Measurements from ENCODE around the gene PAQR7. TPM values are rescaled to one million over a fixed set of nuclear protein-coding genes. Genes with fewer than 3 reads are reported as not detected.

The PAQR7 gene
- total RNA-seq, 1 donor from 2014 or later = 9.4 TPM

DNA sequence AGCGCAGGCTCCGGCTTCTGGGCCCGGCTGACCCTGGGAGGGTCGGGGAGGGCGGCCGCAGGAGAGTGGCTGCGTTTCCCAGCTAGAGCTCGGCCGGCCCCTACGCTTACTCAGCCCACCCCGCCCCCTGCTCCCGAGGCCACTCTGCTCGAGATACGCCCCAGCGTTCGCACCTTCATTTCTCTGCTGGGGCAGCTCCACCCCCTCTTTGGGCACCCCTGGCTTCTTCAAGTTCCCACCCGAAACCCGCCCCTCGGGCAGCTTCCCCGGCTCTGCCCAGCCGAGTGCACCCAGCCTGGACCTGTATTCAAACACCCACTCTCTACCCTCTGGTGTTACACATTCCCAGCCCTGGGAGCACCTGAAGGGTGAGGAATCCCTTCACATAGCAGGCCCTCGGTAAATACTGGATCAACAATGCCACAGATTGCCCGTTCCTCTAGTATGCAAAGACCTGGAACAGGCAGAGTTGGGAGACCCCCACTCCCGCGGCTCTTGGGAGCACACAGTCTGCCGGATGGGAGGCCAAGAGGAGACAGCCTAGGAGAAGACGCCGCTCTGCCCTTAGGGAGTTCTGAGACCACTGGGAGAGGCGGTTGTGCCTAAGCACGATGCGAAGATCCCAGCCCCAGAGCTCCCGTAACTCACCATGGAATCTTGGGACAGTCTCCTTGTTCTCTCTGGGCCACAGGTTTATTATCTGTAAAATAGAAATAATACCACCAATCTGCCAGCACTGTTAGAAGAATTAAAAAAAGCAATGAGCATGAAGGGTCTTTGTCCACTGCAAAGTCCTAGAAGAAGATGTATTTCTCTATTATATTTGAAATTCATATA lies 566 bp upstream of the PAQR7 start:
- TF ChIP-seq, protein P1, sequence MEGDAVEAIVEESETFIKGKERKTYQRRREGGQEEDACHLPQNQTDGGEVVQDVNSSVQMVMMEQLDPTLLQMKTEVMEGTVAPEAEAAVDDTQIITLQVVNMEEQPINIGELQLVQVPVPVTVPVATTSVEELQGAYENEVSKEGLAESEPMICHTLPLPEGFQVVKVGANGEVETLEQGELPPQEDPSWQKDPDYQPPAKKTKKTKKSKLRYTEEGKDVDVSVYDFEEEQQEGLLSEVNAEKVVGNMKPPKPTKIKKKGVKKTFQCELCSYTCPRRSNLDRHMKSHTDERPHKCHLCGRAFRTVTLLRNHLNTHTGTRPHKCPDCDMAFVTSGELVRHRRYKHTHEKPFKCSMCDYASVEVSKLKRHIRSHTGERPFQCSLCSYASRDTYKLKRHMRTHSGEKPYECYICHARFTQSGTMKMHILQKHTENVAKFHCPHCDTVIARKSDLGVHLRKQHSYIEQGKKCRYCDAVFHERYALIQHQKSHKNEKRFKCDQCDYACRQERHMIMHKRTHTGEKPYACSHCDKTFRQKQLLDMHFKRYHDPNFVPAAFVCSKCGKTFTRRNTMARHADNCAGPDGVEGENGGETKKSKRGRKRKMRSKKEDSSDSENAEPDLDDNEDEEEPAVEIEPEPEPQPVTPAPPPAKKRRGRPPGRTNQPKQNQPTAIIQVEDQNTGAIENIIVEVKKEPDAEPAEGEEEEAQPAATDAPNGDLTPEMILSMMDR (conservative IDR thresholded peaks at IDR 0.05; ENCODE audit: low read depth, low read length) = no peak
- no peak for DNase-seq (ENCODE audit: low read depth)
- H3K4me3 ChIP-seq (ENCODE audit: low read depth, low read length) = peak overlapping the region; percentile 71

DNA sequence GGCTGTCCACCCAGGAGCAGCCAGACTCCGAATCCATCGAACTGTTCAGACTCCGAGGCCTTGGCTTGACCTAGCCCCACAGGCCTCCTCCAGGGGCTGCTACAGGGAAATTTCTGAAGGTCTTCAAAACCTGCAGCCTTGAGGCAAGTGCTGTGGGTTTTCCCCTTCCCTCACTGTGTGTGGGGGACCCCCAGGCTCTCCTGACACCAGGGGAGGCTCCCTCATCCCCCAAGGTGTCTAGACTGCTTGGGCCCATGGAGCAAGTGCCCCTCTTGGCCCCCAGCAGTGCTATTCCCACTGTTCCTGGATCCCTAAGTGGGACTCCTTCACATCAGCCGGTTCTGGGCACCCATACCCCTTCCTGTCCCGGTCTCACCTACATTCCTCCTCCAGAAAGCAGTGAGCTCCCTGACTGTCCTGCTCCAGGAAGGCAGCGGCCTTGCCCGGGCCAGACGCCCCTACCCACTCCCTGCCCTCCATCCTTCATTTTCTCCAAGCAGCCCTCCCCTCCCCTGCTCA lies 814 bp downstream of the PAQR7 start:
- no peak for DNase-seq (ENCODE audit: low read depth)
- H3K4me3 ChIP-seq (ENCODE audit: low read depth, low read length) = peak overlapping the region; percentile 71
- TF ChIP-seq, protein P1 (conservative IDR thresholded peaks at IDR 0.05; ENCODE audit: low read depth, low read length) = no peak

DNA sequence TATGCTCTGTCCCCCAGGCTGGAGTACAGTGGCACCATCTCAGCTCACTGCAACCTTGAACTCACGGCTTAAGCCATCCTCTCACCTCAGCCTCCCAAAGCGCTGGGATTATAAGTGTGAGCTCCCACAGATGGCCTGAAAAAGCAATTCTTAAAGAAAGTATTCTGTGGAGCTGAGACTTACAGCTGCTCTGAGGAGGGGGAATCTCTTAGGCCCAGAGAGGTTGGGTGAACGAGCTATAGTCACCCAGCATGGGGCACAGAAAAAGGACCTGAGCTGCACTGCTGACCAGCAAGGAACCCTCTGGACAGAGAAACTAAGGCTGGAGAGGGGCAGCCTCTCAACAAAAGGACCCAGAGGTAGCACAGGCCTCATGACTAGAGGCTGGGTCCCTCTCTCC lies 1.3 kb downstream of the PAQR7 start:
- TF ChIP-seq, protein P1 (conservative IDR thresholded peaks at IDR 0.05; ENCODE audit: low read depth, low read length) = no peak
- no peak for DNase-seq (ENCODE audit: low read depth)
- peak overlapping the region; percentile 71 for H3K4me3 ChIP-seq (ENCODE audit: low read depth, low read length)

DNA sequence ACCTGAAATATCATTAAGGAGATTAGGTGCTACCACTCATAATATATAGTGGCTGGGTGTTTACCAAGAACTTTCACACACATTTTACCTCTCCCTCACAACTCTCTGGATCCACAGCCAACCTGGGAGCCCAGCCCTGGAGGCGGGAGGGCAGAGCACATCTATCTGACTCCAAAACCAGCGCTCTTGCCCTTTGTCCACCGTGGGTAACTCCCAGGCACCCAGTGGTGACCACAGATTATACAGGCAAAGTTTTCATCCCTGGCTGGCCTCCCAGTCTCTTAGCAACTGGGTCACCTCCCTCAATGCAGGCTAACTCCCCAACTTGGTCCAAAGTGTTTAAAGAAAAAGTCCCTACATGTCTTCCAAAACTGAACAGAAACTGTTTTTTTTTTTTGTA lies 2.4 kb downstream of the PAQR7 start:
- no peak overlapping the region for H3K4me3 ChIP-seq (ENCODE audit: low read depth, low read length)
- no peak for DNase-seq (ENCODE audit: low read depth)
- TF ChIP-seq, protein P1 (conservative IDR thresholded peaks at IDR 0.05; ENCODE audit: low read depth, low read length) = no peak

DNA sequence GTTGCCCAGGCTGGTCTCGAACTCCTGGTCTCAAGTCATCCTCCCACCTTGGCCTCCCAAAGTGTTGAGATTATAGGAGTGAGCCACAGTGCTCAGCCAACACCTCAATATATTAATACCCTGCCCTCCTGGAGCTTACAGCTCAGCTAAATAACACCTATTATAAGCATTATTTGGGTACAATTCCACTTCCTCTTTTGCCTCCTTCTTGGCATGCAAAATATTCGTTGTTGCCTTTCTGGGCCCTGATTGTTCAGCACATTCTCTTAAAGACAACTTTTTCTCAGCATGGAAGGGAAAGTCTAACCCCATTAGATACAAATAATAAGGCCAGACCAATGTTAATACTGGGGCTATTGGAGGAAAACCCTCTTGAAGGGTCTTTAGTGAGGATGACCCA lies 2.8 kb downstream of the PAQR7 start:
- TF ChIP-seq, protein P1 (conservative IDR thresholded peaks at IDR 0.05; ENCODE audit: low read depth, low read length) = no peak
- no peak overlapping the region for H3K4me3 ChIP-seq (ENCODE audit: low read depth, low read length)
- DNase-seq (ENCODE audit: low read depth) = no peak

DNA sequence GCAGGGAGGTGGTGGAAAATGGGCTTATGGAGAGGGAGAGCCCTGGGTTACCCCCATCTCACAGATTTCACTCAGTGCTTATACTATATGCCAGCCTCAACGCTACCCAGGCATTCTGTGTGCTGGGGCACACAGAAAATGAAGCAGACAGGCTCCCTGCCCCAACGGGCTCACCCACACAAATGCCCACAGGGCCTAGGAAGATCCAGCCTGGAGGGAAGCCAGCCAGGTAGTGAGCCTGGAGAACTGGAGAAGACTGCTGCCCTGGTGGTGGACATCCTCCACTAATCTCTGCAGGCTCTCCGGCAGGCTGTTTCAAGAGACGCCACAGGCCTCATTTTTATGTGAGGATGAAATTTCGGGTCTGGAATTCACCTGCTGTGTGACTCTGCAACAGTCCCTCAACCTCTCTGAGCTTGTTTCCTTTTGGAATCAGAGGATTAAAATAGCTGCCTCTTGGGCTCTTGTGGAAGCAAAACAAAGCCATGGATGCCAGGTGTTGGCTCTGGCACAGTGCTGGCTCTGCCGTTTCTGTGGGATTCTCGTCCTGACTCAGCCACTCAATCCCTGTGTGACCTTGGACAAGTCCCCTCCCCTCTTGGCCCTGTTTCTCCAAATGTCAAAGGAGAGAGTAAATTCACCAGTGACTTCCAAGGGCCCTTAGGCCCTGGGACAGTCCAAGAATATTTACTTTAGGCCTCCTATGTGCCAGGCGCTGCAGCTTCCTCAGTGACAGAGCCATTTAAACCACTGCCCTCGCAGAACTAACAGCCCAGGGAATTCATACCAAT lies 3.6 kb downstream of the PAQR7 start:
- no peak for DNase-seq (ENCODE audit: low read depth)
- TF ChIP-seq, protein P1 (conservative IDR thresholded peaks at IDR 0.05; ENCODE audit: low read depth, low read length) = no peak
- no peak overlapping the region for H3K4me3 ChIP-seq (ENCODE audit: low read depth, low read length)

All from epithelial cell of proximal tubule (primary cell).